Epithelial cell of esophagus (primary cell): ENCODE measurements around the gene HOXA6.

Source experiments
- DNase-seq: peaks from one replicate; pipeline ENCODE4 v3.0.0; 2010; ENCODE audit warnings: low read depth
- H3K4me3 ChIP-seq: 2 replicates; pipeline ENCODE4 v1.5.1; 2011; ENCODE audit warnings: mild to moderate bottlenecking, low read length, control low read depth
- TF ChIP-seq, protein P1 (sequence below): IDR thresholded peaks from 2 replicates; pipeline ENCODE4 v1.5.1; 2011; ENCODE audit warnings: low read depth, mild to moderate bottlenecking, low read length, control low read depth, inconsistent platforms; ENCODE audit not compliant: insufficient read depth; ENCODE audit errors: missing control alignments

HOXA6 gene

DNA sequence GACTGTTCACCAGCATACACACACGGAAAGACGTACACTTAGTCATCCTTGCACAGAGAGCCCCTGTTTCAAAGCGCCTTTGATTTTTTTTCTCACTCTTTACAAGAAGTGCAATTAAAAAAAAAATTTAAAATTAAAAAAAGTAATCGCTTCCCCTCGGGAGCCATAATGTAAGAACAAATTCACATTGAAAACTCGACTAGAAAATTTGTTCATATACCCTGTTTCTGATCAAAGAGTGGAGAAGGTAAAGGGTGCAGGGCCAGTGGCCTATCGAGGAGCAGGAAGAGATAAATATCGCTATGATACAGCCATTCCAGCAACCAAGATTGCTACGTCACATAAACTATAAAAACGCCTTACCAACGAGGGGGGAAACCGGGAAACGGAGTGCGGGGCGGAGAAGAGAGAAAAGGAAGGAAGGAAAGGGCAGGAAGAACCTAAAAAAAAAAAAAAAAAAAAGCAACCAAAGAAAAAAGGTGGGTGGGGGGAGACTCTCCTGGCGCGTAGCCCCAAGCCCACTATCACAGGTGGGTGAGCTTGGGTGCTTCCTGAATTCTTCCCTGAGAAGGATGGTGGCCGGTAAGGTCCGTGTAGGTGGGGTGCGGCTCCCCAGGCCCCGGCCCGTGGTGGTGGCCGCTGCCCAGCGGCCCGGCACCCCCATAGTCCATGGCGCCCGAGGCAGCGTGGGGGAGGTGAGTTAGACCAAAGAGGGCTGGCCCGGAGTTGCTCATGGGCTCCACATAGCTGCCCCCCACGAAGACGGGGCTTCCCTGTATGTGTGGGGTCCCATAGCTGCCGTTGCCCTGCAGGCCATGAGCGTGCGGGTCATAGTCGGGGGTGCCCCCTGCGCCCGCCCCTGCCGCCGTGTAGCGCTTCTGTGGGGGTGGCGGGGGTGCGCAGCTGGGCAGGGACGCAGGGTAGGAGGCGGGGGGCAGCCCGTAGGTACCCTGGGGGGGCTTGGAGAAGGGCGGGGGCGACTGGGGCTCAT lies 39.9 kb downstream of the HOXA6 start:
- no peak overlapping the region for H3K4me3 ChIP-seq

DNA sequence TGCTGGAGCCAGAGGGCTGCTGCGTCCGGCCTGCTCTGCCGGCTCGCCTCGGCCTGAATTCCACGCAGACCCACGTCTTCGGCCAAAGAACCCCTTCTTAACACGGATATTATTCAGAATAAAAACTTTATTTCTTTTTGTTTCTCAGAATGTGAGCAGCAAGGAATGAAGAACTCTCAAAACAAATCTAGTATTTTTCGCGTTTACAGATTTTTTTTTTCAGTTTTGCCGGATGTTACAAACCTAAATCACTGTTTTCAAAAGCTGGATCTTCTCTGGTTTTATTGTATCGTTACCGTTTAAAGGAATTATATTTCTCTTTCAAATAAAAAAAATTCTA lies 40.7 kb downstream of the HOXA6 start:
- no peak for DNase-seq
- no peak overlapping the region for H3K4me3 ChIP-seq
- TF ChIP-seq, protein P1, sequence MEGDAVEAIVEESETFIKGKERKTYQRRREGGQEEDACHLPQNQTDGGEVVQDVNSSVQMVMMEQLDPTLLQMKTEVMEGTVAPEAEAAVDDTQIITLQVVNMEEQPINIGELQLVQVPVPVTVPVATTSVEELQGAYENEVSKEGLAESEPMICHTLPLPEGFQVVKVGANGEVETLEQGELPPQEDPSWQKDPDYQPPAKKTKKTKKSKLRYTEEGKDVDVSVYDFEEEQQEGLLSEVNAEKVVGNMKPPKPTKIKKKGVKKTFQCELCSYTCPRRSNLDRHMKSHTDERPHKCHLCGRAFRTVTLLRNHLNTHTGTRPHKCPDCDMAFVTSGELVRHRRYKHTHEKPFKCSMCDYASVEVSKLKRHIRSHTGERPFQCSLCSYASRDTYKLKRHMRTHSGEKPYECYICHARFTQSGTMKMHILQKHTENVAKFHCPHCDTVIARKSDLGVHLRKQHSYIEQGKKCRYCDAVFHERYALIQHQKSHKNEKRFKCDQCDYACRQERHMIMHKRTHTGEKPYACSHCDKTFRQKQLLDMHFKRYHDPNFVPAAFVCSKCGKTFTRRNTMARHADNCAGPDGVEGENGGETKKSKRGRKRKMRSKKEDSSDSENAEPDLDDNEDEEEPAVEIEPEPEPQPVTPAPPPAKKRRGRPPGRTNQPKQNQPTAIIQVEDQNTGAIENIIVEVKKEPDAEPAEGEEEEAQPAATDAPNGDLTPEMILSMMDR, result no peak

More for the DNA sequence above, 39.9 kb downstream of the HOXA6 start:
- TF ChIP-seq, protein P1, result no peak
- DNase-seq, result no peak

DNA sequence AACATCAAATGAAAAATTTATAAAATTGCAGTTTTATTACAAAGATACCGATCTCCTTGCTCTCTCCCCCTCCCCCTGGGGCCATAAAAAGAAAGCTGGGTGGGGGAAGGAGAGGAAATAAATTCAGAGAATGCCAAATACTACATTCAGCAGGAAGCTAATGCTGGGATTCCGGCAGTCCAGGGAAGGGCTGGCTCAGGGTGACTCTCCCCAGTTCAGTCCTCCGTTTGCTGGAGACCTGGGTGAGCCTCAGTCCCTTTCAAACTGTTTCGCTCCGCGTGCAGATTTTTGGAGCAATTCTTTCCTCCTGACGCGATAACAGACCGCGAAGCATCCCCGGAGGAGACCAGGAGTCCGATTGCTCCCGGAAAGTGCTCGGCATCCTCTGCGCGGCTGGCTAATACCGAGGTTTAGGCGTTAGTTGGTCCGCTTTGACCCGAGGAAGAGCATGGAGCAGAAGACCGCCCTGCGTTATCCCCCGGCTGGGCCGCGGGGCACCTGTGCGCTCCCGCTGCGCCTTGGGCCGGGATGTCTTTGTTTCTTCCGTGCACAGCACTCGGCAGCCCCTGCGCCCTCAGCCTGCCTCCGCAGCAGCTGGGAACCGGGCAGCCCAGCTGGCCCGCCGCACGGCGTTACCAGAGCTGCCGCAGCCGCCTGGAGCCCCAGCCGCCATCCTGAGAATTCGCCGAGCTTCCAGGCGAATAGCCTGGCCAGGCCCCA lies 41.2 kb downstream of the HOXA6 start:
- H3K4me3 ChIP-seq, result no peak overlapping the region
- TF ChIP-seq, protein P1, result no peak
- DNase-seq, result no peak

DNA sequence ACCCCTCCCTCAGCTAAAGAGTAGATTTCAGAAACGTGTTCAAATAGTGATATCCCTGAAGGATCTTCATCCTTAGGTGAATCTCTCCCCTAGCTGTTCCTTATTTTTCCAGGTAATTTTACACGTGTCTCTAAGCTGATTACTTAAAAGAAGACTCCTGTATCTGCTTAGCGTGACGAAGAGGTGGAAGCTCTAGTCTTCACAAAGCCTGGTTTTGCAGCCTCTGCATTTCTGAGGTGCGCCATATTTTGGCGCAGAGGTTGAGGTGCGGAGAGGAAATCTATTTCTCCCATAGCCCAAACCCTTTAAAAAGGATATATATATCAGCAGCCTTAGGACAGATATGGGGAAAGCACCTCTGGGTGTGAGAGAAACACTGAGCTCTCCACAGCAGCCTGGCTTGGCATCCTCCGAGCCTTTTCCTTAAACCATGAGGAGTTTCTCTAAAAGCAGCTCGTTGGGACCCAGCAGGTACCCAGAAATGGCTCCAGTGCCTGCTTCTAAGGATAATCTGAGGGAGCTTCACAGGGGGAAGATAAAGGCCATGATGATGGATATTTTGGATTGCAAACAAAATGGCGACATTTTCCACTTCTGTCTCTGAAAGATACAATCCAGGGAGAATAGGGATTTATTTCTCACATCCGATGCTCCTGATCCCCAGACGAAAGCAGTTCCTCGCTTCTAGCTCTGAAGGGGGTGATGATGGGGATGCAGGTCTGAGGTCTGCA lies 42.1 kb downstream of the HOXA6 start:
- TF ChIP-seq, protein P1, result no peak
- no peak for DNase-seq
- no peak overlapping the region for H3K4me3 ChIP-seq

DNA sequence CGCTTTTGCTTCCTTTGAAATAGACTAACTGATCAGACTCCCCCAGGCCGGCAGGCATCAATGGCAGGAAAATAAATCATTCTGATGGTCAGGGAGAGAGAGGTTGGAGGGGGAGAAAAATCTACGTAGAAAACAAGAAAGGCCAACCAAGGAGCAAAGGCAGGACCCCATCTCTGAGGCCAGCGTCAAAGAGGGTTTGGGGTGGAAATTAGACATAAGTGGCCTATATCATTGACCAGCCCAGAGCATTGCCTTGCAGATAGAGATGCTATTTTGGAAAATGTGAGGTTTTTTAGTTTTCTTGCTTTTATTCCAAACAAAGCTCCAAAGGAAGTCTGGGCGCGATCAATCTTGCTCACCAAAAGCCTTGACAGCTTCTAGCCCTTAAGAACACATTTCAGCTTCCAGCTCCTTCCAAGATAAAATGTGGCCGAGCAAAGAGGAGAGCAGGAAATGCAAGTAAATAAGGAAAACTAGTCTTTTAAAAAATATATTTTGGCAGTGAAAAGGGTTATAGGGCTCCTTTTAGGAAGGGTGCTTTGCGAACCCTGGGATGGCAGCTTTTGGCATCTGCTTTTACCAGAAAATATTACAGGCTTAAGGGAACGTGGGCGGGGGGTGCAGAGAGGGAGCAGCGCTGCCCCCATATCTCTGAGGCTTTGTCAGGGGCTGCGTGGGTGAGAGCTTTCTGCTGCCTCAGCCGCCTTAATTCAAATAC lies 43.1 kb downstream of the HOXA6 start:
- H3K4me3 ChIP-seq, result no peak overlapping the region
- DNase-seq, result no peak
- TF ChIP-seq, protein P1, result no peak

DNA sequence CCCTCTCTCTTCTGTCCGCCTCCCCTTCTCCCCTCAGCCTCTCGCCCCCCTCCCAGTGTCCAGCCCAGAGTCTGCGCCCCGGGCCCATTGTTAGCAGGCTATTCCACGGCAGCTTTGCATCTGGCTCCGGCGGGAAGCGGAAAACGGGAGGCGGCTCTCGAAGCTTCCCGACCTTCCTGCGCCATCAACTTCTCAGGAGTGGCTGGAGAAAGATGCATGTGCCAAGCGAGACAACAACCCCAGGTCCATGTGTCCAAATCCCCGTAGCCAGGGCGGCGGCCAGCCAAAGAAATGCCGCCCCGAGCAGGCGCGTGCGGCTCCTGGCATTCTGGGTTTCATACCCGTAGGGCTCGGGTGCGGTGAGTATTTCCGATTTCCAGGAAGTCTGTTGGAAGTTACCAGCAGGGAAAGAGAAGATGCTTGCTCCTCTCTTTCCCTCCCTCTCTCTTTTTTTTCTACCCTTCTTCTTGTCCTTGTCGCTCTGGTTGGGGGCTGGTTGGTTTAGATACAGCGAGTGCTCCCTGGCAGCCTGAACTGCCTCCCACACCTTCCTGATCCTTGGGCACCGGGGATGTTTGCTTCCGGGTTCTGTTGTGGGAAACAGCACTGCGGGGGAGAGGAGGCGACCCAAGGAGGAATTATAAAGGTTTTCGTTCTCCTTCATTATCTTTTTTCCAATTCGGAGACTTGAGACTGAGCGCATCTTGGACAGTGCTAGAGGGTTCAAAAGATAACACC lies 43.9 kb downstream of the HOXA6 start:
- no peak overlapping the region for H3K4me3 ChIP-seq
- TF ChIP-seq, protein P1, result no peak
- DNase-seq, result no peak
